Gastrocnemius medialis (tissue), 4 donors: ENCODE measurements around the gene FAM174C. TPM values are rescaled to one million over a fixed set of nuclear protein-coding genes. Genes with fewer than 3 reads are reported as not detected.

Experiments used
- ATAC-seq, 2 donors: fragments of 150-250 bp; one replicate each; pipeline ENCODE4 v1.9.1; 2016
- DNase-seq, 2 donors: peaks; one replicate each; pipeline ENCODE4 v3.0.0-alpha.2; 2019
- H3K27ac ChIP-seq, 4 donors: fragments of 200-600 bp; sonication (generic); 1 replicate in 1 of 4; 2 replicates in 3 of 4; pipeline ENCODE4 v1.5.1; 2016 to 2018; ENCODE audit warnings: mild to moderate bottlenecking in 2 of 4, moderate library complexity in 1 of 4
- H3K27me3 ChIP-seq, 3 donors: fragments of 200-600 bp; sonication (generic) in 2 of 3; 1 replicate in 1 of 3; 2 replicates in 2 of 3; pipeline versions ENCODE4 v1.5.1 to v1.6.0; 2016 to 2019; ENCODE audit warnings: mild to moderate bottlenecking in 1 of 3, moderate library complexity in 1 of 3
- H3K36me3 ChIP-seq, 2 donors: fragments of 200-600 bp; sonication (generic) in 1 of 2; one replicate each; pipeline ENCODE4 v1.5.1; 2017 to 2018
- H3K4me1 ChIP-seq, 2 donors: fragments of 200-600 bp; sonication (generic) in 1 of 2; one replicate each; pipeline ENCODE4 v1.5.1; 2016 to 2017; ENCODE audit warnings: mild to moderate bottlenecking in 2 of 2
- H3K4me3 ChIP-seq, 4 donors: fragments of 200-600 bp; sonication (generic) in 3 of 4; 1 replicate in 1 of 4; 2 replicates in 3 of 4; pipeline ENCODE4 v1.5.1; 2016 to 2019; ENCODE audit warnings: mild to moderate bottlenecking in 2 of 4
- H3K9me3 ChIP-seq, 3 donors: fragments of 200-600 bp; sonication (generic) in 2 of 3; 1 replicate in 1 of 3; 2 replicates in 2 of 3; pipeline ENCODE4 v1.5.1; 2016 to 2019
- POLR2A ChIP-seq, 2 donors: fragments of 450-650 bp; IDR thresholded peaks; one replicate each; pipeline ENCODE4 v1.6.1; 2017; ENCODE audit warnings: antibody characterized with exemption in 2 of 2, mild to moderate bottlenecking in 2 of 2, moderate library complexity in 2 of 2
- in situ Hi-C, 4 donors: fragments of 200-750 bp; cut with MboI; loops; one replicate each; pipeline versions ENCODE4 v1.15.0 to v1.8.0; 2017; ENCODE audit warnings: low sequenced_read_pairs in 4 of 4
- intact Hi-C: fragments of 100-400 bp; cut with DNase I; formaldehyde crosslinking; loops from one replicate; pipeline ENCODE4 v1.15.1; 2023; ENCODE audit warnings: low total_unique reads
- total RNA-seq, 4 donors: library from RNA; depleted of rRNA; stranded (reverse); fragments of >200 nt; gene quantifications; one replicate each; pipeline versions ENCODE4 v1.1.0 to v1.2.3, GENCODE V29; 2016
- TF ChIP-seq, protein P1 (sequence below), 5 experiments: fragments of 450-650 bp in 3 of 5; fragments of 200-600 bp in 2 of 5; sonication (generic) in 2 of 5; IDR thresholded peaks in 4 of 5; conservative IDR thresholded peaks in 1 of 5; 1 replicate in 4 of 5; 2 replicates in 1 of 5; pipeline ENCODE4 v1.5.1; 2016 to 2019; ENCODE audit warnings: antibody characterized with exemption in 5 of 5, mild to moderate bottlenecking in 3 of 5, moderate library complexity in 3 of 5

The FAM174C gene
- total RNA-seq, 4 donors from 2014 or later: 18.7 to 36.7 (median 28.7) TPM

DNA sequence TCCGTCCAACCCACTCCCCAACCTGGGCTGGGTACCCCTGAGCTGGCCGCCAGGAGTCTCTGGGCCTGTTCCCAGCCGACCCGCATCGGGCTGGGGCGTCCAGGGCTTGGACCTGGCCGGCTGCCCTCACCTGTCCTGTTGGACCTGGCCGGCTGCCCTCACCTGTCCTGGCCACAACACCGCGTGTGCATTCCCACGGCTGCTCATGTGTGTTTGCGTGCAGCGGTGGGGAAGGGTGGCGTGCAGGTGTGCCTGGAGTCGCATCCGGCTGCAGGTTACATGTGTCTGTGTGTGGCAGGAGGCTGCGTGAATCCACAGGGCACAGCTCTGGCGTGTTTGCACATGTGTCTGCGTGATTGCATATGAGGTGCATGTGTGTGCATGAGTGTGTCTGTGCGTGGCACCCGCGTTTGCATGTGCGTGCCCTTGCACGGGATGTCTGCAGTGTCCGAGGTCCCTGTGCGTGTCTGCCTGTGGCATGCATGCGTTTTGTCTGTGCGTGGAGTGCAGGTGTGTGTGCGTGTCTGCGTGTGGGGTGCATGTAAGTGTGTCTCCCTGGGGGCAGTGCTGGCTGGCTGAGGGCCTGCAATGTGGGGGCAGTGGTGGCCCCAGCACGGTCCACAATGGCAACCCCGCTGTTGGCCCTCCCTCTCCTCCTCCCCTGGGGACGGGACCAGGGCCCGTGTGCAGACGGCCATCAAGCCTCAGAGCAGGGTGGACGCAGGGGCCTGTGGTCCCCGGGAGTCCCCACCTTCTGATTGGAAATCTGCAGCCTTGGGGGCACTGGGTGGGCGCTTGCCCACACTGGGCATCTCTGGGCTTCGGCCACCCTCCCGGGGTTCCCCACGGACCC is 13.7 kb downstream of the FAM174C start:
- TF ChIP-seq POLR2A (IDR thresholded peaks at IDR 0.05): no peak
- TF ChIP-seq, protein P1, sequence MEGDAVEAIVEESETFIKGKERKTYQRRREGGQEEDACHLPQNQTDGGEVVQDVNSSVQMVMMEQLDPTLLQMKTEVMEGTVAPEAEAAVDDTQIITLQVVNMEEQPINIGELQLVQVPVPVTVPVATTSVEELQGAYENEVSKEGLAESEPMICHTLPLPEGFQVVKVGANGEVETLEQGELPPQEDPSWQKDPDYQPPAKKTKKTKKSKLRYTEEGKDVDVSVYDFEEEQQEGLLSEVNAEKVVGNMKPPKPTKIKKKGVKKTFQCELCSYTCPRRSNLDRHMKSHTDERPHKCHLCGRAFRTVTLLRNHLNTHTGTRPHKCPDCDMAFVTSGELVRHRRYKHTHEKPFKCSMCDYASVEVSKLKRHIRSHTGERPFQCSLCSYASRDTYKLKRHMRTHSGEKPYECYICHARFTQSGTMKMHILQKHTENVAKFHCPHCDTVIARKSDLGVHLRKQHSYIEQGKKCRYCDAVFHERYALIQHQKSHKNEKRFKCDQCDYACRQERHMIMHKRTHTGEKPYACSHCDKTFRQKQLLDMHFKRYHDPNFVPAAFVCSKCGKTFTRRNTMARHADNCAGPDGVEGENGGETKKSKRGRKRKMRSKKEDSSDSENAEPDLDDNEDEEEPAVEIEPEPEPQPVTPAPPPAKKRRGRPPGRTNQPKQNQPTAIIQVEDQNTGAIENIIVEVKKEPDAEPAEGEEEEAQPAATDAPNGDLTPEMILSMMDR (IDR thresholded peaks at IDR 0.05 in 4 of 5, conservative IDR thresholded peaks at IDR 0.05 in 1 of 5): no peak
- Histone ChIP-seq H3K27me3 (peaks cover 62 to 76% (median 72%) of the 10 kb centered on the region in 3 donors), H3K9me3 (no peaks in the 10 kb centered on the region), H3K4me1 (peaks cover 0 to 6% of the 10 kb centered on the region in 2 donors), H3K27ac (no peak overlapping the region), H3K4me3 (no peak overlapping the region), H3K36me3 (no peaks in the 10 kb centered on the region)
- intact Hi-C loops (no loop called here), in situ Hi-C loops (no loop called here)
- DNase-seq: no peak
- no peak for ATAC-seq

DNA sequence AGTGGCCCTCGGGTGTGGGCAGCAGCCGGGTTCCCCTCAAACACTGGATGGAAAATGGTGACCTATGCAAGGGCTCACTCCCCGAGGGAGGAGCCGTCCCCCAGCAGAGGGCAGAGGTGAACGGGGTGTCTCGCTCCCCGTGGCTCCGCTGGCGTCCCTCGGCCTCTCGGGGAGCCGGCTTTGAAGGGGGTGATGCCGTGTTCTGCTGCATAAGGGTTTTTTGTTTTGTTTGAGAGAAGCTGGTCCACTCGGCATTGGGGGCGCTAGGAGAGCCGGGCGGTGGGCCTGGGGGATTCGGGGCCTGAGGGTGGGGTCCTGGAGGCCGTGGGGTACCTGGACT is 14.3 kb downstream of the FAM174C start:
- H3K4me1 ChIP-seq: peaks cover 0 to 6% of the 10 kb centered on the region in 2 donors
- H3K9me3 ChIP-seq: no peaks in the 10 kb centered on the region
- DNase-seq (no peak), ATAC-seq (no peak)
- H3K27ac ChIP-seq: no peak overlapping the region
- no peaks in the 10 kb centered on the region for H3K36me3 ChIP-seq
- in situ Hi-C loops: no loop called here
- peaks cover 65 to 76% (median 72%) of the 10 kb centered on the region in 3 donors for H3K27me3 ChIP-seq
- intact Hi-C loops: no loop called here
- no peak overlapping the region for H3K4me3 ChIP-seq
- TF ChIP-seq POLR2A (IDR thresholded peaks at IDR 0.05): no peak
- TF ChIP-seq, protein P1 (IDR thresholded peaks at IDR 0.05 in 4 of 5, conservative IDR thresholded peaks at IDR 0.05 in 1 of 5): no peak

DNA sequence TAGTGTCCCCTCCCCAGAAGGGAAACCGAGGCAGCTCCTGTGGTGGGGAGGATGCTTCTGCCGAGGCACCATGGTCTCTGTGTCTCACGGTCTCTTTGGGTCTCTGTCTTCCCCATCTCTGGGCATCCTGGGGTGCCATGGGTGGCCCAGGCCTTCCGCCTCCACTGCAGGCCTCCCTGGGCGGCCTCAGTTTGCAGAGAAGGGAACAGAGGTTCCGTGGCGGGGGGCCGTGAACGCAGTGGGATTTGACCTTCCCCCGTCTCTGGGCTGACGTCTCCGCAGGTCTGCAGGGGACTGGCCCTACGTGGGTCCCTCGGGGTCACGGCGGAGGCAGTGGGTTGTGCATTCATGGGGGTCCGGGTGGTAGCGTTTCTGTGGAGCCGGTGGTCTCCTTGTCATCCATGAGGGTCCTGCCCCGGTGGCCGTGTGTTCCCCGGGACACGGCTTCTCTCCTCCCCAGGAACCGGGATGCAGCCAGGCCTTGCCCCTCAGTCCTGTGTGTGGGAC is 14.9 kb downstream of the FAM174C start:
- H3K4me3 ChIP-seq: no peak overlapping the region
- TF ChIP-seq, protein P1 (IDR thresholded peaks at IDR 0.05 in 4 of 5, conservative IDR thresholded peaks at IDR 0.05 in 1 of 5): no peak
- no peak for TF ChIP-seq POLR2A (IDR thresholded peaks at IDR 0.05)
- DNase-seq (no peak), ATAC-seq (no peak)
- H3K36me3 ChIP-seq: no peaks in the 10 kb centered on the region
- H3K27ac ChIP-seq: no peak overlapping the region
- intact Hi-C loops (no loop called here), in situ Hi-C loops (no loop called here)
- no peaks in the 10 kb centered on the region for H3K9me3 ChIP-seq
- peaks cover 68 to 76% (median 72%) of the 10 kb centered on the region in 3 donors for H3K27me3 ChIP-seq
- H3K4me1 ChIP-seq: peaks cover 0 to 9% of the 10 kb centered on the region in 2 donors

DNA sequence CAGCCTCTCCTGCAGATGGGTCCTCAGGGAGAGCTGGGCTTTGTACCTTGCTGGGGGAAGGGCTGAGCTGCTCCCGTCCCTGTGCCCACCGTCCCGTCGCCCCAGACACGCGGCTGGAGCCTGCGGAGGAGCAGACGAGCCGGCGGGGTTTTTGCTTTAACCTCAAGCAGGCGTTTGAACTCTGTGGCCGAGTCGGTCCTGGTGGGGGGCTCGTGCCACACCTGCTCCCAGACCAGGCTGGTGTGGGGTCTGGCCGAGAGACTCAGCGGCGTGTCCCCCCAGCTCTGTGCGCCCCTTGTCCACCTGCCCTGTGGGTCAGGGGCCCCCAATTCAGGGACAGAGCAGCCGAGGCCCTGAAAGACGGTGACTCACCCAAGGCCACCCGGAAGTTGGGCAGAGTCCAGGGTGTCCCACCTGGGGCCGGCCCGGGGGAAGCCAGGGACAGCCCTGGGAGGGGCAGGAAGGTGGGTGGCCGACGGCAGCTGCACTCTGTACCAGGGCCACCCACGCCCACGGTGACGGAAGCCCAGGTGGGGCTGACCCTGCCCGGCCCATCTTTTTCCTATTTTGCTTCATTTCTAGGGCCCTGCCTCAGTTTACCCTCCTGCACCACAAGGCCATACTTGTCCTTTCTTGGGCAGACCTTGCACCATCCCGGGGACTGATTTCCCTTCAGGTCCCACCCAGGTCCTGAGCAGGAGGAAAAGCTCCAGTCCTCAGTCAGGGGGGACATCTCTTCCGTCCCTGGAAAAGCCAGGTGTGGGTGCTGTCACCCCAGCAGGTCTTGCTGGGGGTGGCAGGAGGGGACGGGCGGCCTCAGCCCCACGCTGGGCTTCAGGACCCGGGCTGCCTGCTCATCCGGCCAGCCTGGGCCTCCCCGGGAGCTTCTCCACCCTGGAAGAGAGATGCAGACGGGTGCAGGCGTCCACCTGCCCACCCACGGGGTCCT is 15.6 kb downstream of the FAM174C start:
- in situ Hi-C loops (no loop called here), intact Hi-C loops (no loop called here)
- Histone ChIP-seq H3K9me3 (no peaks in the 10 kb centered on the region), H3K27ac (no peak overlapping the region), H3K27me3 (peaks cover 70 to 80% (median 73%) of the 10 kb centered on the region in 3 donors), H3K4me1 (peaks cover 0 to 13% of the 10 kb centered on the region in 2 donors), H3K36me3 (no peaks in the 10 kb centered on the region), H3K4me3 (no peak overlapping the region)
- TF ChIP-seq, protein P1 (IDR thresholded peaks at IDR 0.05 in 4 of 5, conservative IDR thresholded peaks at IDR 0.05 in 1 of 5): no peak
- TF ChIP-seq POLR2A (IDR thresholded peaks at IDR 0.05): no peak
- ATAC-seq: no peak
- DNase-seq: no peak
